GM18907 (cell line): ENCODE measurements around the gene TTC3.

ENCODE experiments used
- ATAC-seq: cut with Tn5 transposase; IDR thresholded peaks from one replicate; pipeline ENCODE4 v1.9.1; 2021; ENCODE audit warnings: mild to moderate bottlenecking, moderate library complexity; ENCODE audit not compliant: unreplicated experiment

TTC3 gene

DNA sequence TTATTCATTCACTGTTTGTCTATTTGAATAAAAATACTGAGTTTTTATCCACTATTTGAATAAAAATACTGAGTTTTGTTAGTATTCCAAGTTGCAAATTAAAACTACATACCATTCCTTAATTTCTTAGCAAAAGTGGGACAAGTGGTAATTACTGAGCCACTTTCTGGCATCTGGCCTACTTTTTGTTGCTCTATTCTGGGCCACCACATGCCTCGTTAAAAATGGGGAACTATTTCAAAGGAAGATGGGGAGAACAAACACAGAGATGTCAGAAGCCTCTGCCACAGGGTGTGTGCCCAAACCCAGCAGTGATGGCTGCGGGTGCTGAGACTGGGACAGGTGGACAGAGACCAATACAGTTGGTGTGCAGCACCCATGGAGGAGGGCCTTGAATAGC is 14.8 kb upstream of the TTC3 start:
- no peak for ATAC-seq

DNA sequence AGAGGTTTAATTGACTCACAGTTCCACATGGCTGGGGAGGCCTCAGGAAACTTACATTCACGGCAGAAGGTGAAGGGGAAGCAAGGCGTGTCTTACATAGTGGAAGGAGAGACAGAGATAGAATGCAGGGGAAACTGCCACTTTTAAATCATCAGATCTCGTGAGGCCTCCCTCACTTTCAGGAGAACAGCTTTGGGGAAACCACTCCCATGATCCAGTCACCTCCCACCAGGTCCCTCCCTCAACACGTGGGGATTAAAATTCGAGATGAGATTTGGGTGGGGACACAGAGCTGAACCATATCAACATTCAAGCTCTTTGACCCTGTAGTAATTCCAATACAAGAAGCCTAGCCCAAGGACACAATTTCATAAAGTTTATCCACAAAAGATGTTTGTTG is 13.9 kb upstream of the TTC3 start:
- ATAC-seq = no peak

DNA sequence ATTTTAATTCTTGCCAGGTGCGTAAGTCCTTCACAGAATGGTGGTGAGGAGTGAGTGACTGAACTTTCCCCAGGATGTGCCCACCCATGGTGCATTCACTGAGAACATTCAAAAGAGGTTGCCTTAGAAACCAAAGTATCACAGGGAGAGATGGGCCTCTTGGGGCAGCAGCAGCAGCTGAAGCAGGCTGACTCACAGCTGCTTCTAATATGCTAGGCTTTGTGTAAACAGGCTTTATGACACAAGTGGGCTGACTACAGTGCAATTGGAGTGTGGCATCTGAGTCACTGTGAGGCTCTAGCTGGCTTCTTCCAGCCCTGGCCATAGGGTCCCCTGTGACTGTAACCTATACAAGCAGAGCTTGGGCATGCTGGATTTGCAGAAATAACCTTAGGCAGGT is 12.8 kb upstream of the TTC3 start:
- ATAC-seq = no peak

DNA sequence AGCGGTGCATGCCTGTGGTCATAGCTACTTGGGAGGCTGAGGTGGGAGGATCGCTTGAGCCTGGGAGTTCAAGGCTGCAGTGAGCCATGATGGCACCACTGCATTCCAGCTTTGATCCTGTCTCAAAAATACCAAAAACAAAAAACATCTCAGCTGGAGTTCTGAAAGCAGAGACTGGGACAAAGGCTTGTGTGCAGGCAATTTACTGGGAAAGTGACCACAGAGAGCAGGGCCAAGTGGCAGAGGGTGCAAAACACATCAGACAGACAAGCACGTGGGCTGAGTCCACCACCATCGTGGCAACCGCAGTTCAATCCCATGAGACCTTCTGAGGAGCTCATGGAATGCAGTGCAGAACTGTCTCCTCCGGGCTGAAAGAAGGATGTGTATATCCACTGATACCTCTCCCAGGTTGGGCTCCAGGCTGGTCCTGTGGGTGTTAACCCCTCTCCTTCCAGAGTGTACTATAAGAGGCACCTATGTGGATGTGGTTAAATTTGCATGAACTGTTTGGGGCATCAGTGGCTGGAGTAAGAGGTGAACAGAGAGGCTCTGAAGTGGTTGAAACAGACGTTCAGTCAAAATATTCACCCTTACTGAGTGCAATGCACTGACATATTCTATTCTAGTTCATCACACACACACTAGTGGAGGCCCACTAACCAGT is 11.0 kb upstream of the TTC3 start:
- no peak for ATAC-seq

DNA sequence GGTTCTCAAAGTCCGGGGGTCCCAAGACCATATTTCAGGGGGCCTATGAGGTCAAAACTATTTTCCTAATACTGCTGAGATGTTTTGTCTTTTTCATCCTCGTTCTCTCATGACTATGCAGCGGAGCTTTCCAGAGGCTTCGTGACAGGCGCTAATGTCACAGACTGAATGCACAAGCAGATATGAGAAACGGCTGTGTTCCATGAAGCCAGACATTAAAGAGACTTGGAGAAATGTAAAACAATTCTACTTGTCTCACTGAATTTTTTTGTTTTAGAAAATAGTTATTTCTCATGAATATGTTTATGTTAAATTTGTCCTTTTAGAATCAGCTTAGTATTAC is 10.5 kb upstream of the TTC3 start:
- ATAC-seq = no peak

DNA sequence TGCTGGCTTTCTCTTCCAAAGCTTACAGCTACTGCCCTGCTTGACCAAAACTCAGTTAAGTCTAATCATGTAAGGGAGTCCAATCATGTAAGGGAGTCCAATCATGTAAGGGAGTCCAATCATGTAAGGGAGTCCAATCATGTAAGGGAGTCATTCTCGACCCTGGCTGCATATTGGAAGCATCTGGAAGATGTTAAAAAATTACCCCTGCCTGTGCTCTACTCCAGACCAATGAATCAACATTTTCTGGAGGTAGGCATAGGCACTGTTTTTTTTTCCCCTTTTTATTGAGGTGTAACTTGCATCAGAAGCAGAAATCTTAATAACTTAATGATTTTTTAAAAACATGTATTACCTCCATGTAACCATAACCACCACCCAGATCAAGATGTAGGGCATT is 9.6 kb upstream of the TTC3 start:
- no peak for ATAC-seq

DNA sequence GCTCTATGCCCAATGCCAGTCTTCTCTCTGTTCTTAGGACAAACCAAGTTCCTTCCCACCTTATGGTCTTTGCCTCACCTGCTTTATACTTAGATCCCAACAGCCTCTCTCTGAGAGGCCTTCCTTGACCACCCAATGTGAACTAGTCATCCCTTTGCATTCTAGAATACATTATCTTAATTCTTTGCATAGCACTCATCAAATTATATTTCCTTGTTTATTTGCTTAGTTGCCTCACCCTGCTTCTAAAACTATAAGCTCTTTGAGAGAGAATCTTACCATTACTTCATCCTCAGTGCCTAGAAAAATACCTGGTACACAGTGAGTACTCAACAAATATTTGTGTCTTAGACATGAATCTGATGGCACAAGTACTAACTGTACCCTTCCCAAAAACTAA is 8.2 kb upstream of the TTC3 start:
- ATAC-seq = no peak

DNA sequence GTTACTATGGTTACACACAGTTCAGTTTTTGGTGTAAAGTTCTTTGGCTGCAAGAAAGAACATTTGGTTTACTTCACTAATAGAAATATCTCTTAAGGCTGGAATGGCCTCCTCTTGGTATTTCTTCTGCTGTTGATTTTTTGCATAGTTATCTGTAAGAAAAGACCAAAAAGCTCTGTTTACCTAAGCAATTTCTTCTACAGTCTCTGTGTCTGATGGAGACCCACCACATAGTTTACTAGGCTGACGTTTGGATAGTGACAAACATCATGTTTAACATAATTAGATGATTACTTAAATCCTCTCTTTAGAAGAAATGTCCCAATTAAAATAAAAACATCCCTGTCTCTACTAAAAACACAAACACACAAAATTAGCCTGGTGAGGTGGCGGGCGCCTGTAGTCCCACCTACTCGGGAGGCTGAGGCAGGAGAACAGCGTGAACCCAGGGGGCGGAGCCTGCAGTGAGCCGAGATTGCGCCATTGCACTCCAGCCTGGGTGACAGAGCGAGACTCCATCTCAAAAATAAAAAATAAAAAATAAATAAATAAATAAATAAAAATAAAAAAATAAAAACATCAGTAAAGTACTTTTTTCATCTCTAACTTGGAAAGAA is 7.4 kb upstream of the TTC3 start:
- ATAC-seq = no peak

DNA sequence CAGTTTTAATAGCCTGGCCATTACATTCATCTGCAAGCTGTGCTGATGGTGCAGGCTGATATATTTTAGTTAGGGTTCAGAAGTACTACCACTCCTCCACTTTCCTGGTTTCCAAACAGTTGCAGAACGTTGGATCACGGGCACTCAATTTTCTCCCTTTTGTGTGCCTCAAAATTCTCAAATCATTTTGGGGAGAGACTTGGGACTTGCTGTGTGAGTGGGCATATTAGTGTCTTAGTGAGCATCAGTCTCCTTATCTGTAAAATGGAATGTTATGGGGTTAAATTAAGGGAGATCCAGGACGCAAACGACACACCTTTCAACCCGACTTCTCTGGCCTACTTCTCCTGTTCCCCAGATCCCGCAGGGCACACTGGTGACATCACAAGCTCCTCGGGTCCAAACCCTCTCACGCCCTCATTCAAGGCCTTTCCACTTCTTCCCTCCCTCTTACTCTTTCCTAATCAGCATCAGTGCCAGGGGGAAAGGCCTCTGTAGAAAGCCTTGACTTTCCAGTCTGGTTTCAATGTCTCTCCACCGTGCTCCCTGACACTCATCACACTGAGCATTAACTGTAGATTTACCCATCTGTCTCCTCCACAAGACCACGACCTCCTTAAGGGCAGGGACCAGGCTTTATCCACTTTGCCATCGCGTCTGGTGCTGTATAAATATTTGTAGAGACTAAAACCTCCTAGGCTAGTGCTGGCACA is 1.3 kb upstream of the TTC3 start:
- ATAC-seq = no peak

DNA sequence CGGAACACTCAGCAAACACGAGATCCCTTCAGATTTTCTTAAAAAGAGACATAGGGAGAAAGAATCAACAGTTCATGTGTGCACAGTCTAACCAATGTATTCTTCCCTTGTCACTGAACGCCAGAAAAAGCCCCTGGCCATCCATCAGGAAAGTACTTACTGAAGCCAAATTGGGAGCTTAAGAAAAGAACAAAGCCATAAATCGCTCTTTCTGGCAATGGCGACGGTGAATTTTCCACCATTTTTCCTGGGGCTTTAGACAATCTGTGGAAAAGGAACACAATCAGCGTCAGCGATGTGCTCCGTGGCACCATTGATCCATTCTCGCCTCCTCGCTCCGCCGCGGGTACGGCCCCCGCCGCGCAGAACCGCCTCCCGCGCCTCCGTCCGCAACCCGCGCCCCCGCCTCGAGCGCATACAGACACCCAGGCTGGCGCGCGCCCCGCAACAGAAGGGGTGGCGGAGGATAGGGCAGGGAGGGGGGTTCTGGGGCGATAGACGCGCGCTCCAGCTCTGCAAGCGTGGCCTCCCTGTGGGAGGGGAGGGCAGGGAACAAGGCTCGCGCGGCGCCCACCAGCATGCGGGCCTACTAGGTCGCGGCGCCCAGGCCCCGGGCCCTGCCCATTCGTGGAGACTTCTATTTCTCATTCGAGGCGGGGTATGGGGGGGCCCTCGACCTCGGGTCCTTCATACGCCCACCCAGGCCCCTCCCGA is 623 bp upstream of the TTC3 start:
- ATAC-seq = peak; percentile 45

DNA sequence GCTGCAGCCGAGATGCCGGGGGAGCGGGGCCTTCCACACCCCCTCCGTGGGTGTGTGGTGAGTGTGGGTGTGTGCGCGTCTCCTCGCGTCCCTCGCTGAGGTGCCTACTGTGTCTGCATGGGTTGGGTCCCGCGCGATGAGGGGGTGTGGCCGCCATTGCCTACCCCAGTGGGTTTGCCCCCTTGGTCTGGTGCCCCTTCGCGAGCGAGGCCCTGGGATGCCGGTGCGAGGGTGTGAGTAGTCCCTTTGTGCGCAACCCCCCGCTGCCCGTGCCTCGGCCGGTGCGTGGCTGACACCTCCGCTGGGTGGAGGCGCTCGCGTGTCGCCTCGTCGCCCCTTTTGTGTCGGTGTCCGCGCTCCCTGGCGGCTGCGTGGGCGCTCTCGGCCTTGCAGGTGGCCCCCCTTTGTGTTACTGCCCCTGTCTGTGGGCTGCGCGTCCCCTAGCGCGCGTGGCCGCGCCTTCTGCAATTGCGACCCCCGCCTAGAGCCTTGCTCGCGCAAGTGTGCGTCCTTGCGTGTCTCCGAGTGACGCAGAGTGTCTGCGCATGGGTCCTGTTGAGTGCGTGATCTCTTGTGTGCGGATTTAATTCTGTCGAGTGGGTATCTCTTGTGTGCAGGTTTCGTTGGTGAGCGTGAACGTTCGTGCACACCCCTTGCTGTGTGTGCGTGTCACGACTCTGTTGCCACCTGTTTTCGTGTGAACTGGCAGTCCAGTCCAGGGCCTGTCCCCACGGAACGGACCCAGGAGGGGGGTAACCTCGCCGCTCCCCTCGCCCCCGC is 553 bp downstream of the TTC3 start:
- ATAC-seq = peak; percentile 42

DNA sequence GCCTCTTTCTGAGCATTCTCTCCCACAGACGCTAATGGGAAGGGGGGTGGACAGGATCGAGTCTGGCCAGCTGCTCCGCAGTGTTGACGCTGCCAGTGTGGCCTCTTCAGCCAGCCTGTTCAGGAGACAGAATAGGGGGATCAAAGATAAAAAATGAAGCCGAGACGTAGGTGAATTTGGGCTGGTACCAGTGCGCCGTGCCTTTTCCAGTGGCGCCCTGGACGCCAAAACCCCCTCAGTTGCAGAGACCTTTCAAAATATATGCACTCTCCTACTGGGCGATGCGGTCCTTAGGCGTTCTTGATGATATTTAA is 1.1 kb downstream of the TTC3 start:
- ATAC-seq = no peak

DNA sequence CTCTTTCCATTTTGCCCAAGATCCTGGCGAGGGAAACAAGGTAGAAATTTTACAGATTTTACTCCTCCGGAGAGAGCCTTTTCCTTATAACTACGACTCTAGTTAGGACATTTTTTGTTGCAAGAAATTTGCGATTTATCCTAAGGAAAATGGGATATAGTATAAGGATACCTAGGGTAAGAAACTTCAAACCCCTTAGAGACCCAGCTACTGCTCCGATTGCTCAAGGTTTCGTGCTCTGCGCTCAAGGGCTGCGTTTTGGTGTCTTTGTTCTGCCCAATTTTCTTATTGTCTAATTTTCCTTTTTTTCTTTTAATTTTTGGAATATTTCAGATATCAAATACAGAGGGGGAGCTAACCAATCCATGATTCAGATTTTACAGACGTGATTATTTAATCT is 1.5 kb downstream of the TTC3 start:
- no peak for ATAC-seq

DNA sequence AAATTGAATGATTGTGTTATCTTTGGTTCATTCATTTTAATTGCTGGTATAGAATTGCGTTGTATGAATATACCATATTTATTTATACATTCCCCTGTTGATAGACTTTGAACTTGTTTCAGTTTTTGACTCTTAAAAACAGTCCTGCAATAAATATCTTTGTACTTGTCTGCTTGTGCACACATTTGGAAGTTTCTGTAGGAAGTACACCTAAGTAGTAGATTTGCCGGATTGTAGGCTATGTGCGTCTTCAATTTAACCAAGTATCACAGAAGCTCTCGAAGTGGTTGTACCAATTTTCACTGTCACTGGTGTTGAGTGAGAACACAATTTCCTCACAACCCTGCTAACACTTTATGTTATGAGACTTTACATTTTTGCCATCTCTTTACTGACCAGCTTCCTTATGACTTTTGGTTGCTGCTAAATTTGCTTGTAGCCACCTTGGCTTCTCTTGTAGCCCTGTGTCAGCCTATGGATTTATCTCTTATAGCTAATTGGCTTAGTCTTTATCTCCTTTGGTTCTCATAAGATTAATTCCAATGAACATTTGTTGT is 2.2 kb downstream of the TTC3 start:
- ATAC-seq = no peak

DNA sequence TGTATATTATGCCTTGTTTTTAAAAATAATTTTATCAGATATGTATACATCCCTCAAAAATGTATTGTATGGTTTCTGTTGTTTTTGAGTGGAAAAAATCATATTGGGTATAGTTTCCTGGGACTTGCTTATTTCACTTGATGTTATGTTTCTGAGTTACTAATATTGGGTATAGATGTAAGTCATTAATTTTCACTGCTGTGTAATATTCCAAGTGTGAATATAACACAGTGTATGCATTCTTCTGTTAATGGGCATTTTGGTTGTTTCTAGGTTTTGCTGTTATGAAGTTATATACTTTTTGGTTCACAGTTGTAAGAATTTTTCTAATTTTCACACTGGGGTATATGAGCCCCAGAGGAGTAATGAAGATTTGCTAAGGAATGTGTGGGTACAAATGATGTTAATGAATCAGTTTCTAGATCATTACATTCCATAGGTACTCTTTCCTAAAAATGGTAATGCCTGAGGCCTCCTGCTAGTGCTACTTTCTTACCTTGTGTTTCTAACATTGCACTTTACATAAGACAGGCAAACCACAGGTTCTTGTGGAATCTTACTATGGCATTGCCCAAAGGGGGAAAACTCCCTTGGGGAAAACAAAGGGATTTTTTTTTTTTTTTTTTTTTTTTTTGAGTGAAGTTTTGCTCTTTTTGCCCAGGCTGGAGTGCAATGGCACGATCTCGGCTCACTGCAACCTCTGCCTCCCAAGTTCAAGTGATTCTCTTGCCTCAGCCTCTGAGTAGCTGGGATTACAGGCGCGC is 3.2 kb downstream of the TTC3 start:
- ATAC-seq = no peak

DNA sequence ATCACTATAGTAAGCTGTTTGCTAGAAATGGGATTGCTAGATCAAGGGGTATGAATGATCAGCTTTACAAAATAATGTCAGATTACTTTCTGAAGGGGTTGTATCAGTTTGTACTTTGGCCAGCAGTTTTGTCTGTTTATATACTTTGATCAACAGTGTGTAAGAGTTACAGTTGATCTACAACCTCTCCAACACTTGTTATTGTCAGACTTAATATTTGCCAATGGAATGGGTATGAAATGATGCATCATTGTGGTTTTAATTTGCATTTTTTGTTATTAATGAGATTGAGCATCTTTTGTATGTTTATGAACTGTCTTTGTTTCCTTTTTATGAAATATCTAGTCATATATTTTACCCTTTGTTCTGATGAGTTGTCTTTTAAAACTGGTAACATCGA is 4.3 kb downstream of the TTC3 start:
- ATAC-seq = no peak

DNA sequence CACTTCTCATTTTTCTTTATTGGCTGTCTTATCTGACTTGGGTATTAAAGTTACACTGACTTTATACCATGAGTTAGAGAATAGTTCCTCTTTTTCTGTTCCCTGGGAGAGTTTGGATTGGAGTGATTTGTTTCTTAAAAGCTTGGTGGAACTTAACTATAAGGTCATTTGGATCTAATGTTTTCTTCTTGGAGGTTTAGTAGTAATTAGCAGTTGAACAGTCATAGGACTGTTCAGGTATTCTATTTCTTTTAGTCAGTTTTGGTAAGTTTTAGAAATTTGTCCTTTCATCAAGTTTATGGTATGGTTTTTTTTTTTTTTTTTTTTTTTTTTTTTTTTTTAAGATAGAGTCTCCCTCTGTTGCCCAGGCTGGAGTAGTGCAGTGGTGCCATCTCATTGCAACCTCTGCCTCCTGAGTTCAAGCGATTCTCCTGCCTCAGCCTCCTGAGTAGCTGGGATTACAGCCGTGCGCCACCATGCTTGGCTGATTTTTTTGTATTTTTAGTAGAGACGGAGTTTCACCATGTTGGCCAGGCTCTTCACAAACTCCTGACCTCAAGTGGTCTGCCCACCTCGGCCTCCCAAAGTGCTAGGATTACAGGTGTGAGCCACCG is 6.3 kb downstream of the TTC3 start:
- no peak for ATAC-seq

DNA sequence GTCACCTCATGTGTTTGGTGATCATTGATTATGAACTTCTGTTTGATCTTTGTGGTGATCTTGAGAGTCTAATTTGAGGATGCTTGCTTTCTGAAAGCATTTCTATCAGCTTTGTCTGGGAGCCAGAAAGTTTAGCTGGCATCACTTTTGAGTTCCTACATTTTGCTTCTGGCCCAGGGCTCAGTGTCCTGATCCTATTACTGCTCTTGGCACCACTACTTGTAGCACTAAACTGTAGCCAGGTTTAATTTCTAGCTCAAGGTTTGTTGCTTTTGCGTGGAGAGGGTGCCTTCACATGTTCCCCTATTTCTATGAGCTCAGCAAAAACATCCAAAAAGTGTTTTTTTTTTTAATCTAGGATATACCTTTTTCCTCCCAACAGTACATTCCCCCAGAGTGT is 9.3 kb downstream of the TTC3 start:
- no peak for ATAC-seq

DNA sequence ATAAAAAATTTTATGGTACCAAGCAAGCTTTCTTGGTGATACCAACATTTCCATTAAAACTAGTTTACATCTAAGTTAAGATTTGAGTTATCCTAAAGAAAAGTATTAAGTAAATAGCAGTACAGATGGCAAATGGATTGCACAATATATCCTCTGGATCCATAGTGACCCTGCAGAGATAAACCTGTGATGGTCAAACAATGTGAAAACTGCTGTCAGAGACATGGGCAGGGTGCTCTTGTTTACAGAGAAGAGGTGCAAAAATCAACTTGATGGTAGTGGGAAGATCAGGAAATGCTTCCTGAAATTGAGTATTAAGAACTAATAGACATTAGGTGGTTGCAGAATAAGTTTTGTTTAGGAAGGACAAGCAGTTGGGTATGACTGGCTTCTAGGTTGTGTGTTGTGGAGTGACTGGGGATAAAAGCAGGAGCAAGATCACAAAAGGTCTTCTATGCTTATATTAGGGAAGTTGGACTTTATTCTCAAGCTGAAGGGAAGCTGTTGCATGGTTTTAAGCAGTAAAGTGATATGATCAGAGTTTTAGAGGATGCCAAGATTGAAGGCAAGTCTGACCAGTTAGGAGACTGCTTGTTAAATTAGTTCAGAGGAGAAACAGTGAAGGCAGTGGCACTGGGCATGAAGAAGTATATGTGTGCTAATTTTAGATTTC is 9.9 kb downstream of the TTC3 start:
- no peak for ATAC-seq
